Fibroblast of lung (primary cell): ENCODE results near the gene HNRNPU. TPM values are rescaled to one million over a fixed set of nuclear protein-coding genes. Genes with fewer than 3 reads are reported as not detected.

Experiments used
- DNase-seq, 2 donors: peaks; one replicate each; pipeline versions ENCODE4 v3.0.0 to v3.0.0-alpha.2; 2010; ENCODE audit warnings: low read depth in 2 of 2
- H2AFZ ChIP-seq: 2 replicates; pipeline ENCODE4 v1.5.1; 2012; ENCODE audit warnings: low read length, control low read depth, inconsistent platforms
- H3K27ac ChIP-seq: 2 replicates; pipeline ENCODE4 v1.5.1; 2011; ENCODE audit warnings: low read length, control low read depth; ENCODE audit not compliant: insufficient read depth
- H3K27me3 ChIP-seq: 2 replicates; pipeline ENCODE4 v1.5.1; 2011; ENCODE audit warnings: mild to moderate bottlenecking, low read length; ENCODE audit not compliant: control insufficient read depth, insufficient read depth
- H3K36me3 ChIP-seq: 2 replicates; pipeline ENCODE4 v1.5.1; 2011; ENCODE audit warnings: low read length; ENCODE audit not compliant: control insufficient read depth, insufficient read depth
- H3K4me1 ChIP-seq: 2 replicates; pipeline ENCODE4 v1.5.1; 2011; ENCODE audit warnings: low read length; ENCODE audit not compliant: control insufficient read depth, insufficient read depth; ENCODE audit errors: extremely low read depth
- H3K4me2 ChIP-seq: 2 replicates; pipeline ENCODE4 v1.5.1; 2011; ENCODE audit warnings: low read length, control low read depth; ENCODE audit not compliant: insufficient read depth; ENCODE audit errors: extremely low read depth
- H3K4me3 ChIP-seq, 4 experiments: fragments of 200-600 bp in 1 of 4; sonication (generic) in 1 of 4; replicated peaks in 1 of 4; 2 replicates each; pipeline ENCODE4 v1.5.1; 2011 to 2016; ENCODE audit warnings: low read length in 4 of 4, low read depth in 3 of 4, mild to moderate bottlenecking in 3 of 4, control low read depth in 2 of 4, inconsistent platforms in 1 of 4, mixed read lengths in 1 of 4; ENCODE audit not compliant: insufficient read depth in 1 of 4; ENCODE audit errors: control extremely low read depth in 1 of 4
- H3K79me2 ChIP-seq: 2 replicates; pipeline ENCODE4 v1.5.1; 2012; ENCODE audit warnings: mild to moderate bottlenecking, low read length, inconsistent platforms; ENCODE audit not compliant: control insufficient read depth, insufficient read depth
- H3K9ac ChIP-seq: 2 replicates; pipeline ENCODE4 v1.5.1; 2011; ENCODE audit warnings: mild to moderate bottlenecking, low read length, control low read depth; ENCODE audit not compliant: insufficient read depth
- H3K9me3 ChIP-seq: 2 replicates; pipeline ENCODE4 v1.5.1; 2012; ENCODE audit warnings: low read depth, low read length; ENCODE audit not compliant: control insufficient read depth, insufficient read depth
- H4K20me1 ChIP-seq: 2 replicates; pipeline ENCODE4 v1.5.1; 2011; ENCODE audit warnings: low read length; ENCODE audit not compliant: control insufficient read depth, insufficient read depth; ENCODE audit errors: extremely low read depth
- CTCF ChIP-seq, 2 donors: IDR thresholded peaks in 1 of 2; conservative IDR thresholded peaks in 1 of 2; 1 replicate in 1 of 2; 2 replicates in 1 of 2; pipeline ENCODE4 v1.5.1; 2011 to 2012; ENCODE audit warnings: low read length in 2 of 2, control low read depth in 1 of 2, inconsistent platforms in 1 of 2, low read depth in 1 of 2, mild to moderate bottlenecking in 1 of 2
- EZH2 ChIP-seq: IDR thresholded peaks from 2 replicates; pipeline ENCODE4 v1.5.1; 2012; ENCODE audit warnings: low read length, control low read depth, mild to moderate bottlenecking; ENCODE audit errors: missing control alignments
- polyA minus RNA-seq: library from RNA; depleted of rRNA, polyadenylated mRNA; stranded (reverse); fragments of >200 nt; gene quantifications from 2 replicates; pipeline ENCODE4 v1.2.3, GENCODE V29; 2011; ENCODE audit warnings: low replicate concordance
- polyA plus RNA-seq, 2 donors: library from polyadenylated mRNA; depleted of rRNA in 1 of 2; stranded (reverse) in 1 of 2; unstranded in 1 of 2; fragments of >200 nt; gene quantifications; 2 replicates each; pipeline ENCODE4 v1.2.1, GENCODE V29; 2011 to 2012; ENCODE audit warnings: missing spikeins in 1 of 2
- total RNA-seq: library from RNA; depleted of rRNA; stranded (reverse); fragments of >200 nt; gene quantifications from 2 replicates; pipeline ENCODE4 v1.2.1, GENCODE V29; 2014

Gene HNRNPU
- total RNA-seq: 328 and 383 TPM in 2 replicates
- 231 and 330 TPM in 2 replicates for polyA plus RNA-seq
- polyA plus RNA-seq (2012): 307 and 379 TPM in 2 replicates
- 14.6 and 94.0 TPM in 2 replicates for polyA minus RNA-seq

- peaks cover 6% of the 10 kb centered on the region for H3K36me3 ChIP-seq
- H3K27me3 ChIP-seq: no peaks in the 10 kb centered on the region
- H3K27ac ChIP-seq: peak within 1 kb of the TSS; percentile 96
- H2AFZ ChIP-seq: peak within 1 kb of the TSS; percentile 89
- H3K79me2 ChIP-seq: peaks cover 47% of the 10 kb centered on the region
- H3K4me3 ChIP-seq: peak within 1 kb of the TSS; percentile 76 to 96 (median 82)
- peak within 1 kb of the TSS; percentile 80 for H3K4me2 ChIP-seq
- peak within 1 kb of the TSS; percentile 99 for H3K9ac ChIP-seq
- no peaks in the 10 kb centered on the region for H3K9me3 ChIP-seq
- peak; percentile 26 to 30 for TF ChIP-seq CTCF (conservative IDR thresholded peaks at IDR 0.05 in 1 of 2, IDR thresholded peaks at IDR 0.05 in 1 of 2; ENCODE audit: low read depth in 1 of 2, low read length in 2 of 2)
- TF ChIP-seq EZH2: no peak
- peak; percentile 96 to 97 for DNase-seq
- H3K4me1 ChIP-seq: peaks cover 6% of the 10 kb centered on the region
- H4K20me1 ChIP-seq: peaks cover 14% of the 10 kb centered on the region
Observed at GRCh38 chr1:244864253-244865027, at the start of gene HNRNPU. Gene HNRNPU, minus strand, starts transcription at chr1:244864543. Its CDS starts 236 bp downstream, at chr1:244864307.

GRCh38 chr1:244913806-244914205 lies 49.5 kb upstream of the HNRNPU start:
- H3K4me1 ChIP-seq: no peaks in the 10 kb centered on the region
- no peak overlapping the region for H3K9ac ChIP-seq
- H3K79me2 ChIP-seq: no peaks in the 10 kb centered on the region
- H3K27me3 ChIP-seq: no peaks in the 10 kb centered on the region
- H3K36me3 ChIP-seq: no peaks in the 10 kb centered on the region
- no peak overlapping the region for H3K27ac ChIP-seq
- no peak overlapping the region for H3K4me3 ChIP-seq
- no peak for TF ChIP-seq EZH2
- no peak for TF ChIP-seq CTCF (conservative IDR thresholded peaks at IDR 0.05 in 1 of 2, IDR thresholded peaks at IDR 0.05 in 1 of 2; ENCODE audit: low read depth in 1 of 2, low read length in 2 of 2)
- no peaks in the 10 kb centered on the region for H4K20me1 ChIP-seq
- H3K9me3 ChIP-seq: no peaks in the 10 kb centered on the region
- H2AFZ ChIP-seq: no peak overlapping the region
- no peak for DNase-seq
- no peak overlapping the region for H3K4me2 ChIP-seq

- no peak overlapping the region for H2AFZ ChIP-seq
- H3K9ac ChIP-seq: no peak overlapping the region
- no peak overlapping the region for H3K27ac ChIP-seq
- no peaks in the 10 kb centered on the region for H4K20me1 ChIP-seq
- no peak for DNase-seq
- H3K4me1 ChIP-seq: no peaks in the 10 kb centered on the region
- H3K9me3 ChIP-seq: no peaks in the 10 kb centered on the region
- H3K79me2 ChIP-seq: no peaks in the 10 kb centered on the region
- H3K4me2 ChIP-seq: no peak overlapping the region
- H3K36me3 ChIP-seq: no peaks in the 10 kb centered on the region
- no peak for TF ChIP-seq EZH2
- TF ChIP-seq CTCF (conservative IDR thresholded peaks at IDR 0.05 in 1 of 2, IDR thresholded peaks at IDR 0.05 in 1 of 2; ENCODE audit: low read depth in 1 of 2, low read length in 2 of 2): no peak
- H3K27me3 ChIP-seq: no peaks in the 10 kb centered on the region
- H3K4me3 ChIP-seq: no peak overlapping the region
Observed at GRCh38 chr1:244904119-244904518, 39.8 kb upstream of the HNRNPU start.
